H1 (cell line): ENCODE data around the gene KXD1. TPM values are rescaled to one million over a fixed set of nuclear protein-coding genes. Genes with fewer than 3 reads are reported as not detected.

Experiments
- CHD7 ChIP-seq: fragments of 300-600 bp; sonication (generic); IDR thresholded peaks from 2 replicates; pipeline ENCODE4 v1.7.1; 2012; ENCODE audit warnings: low read length, moderate library complexity, mild to moderate bottlenecking, inconsistent platforms; ENCODE audit not compliant: insufficient replicate concordance
- E2F6 ChIP-seq: IDR thresholded peaks from 2 replicates; pipeline ENCODE4 v1.6.1; 2012; ENCODE audit warnings: inconsistent platforms
- EZH2 ChIP-seq: fragments of 200-600 bp; sonication (generic); IDR thresholded peaks from 2 replicates; pipeline ENCODE4 v1.7.1; 2012; ENCODE audit warnings: low read depth, mild to moderate bottlenecking, moderate library complexity, low read length, inconsistent platforms; ENCODE audit not compliant: severe bottlenecking
- GABPA ChIP-seq: IDR thresholded peaks from 2 replicates; pipeline ENCODE4 v1.6.1; 2011; ENCODE audit warnings: mild to moderate bottlenecking, low read length, moderate library complexity, borderline replicate concordance; ENCODE audit not compliant: insufficient read depth
- KDM4A ChIP-seq: IDR thresholded peaks from one replicate; pipeline ENCODE4 v1.7.1; 2012; ENCODE audit warnings: low read depth, mild to moderate bottlenecking, moderate library complexity, low read length, inconsistent platforms; ENCODE audit not compliant: severe bottlenecking
- polyA plus RNA-seq, 7 experiments: library from polyadenylated mRNA; depleted of rRNA in 3 of 7; stranded (reverse) in 5 of 7; unstranded in 2 of 7; fragments of >200 nt in 5 of 7; fragments of 200-250 nt in 2 of 7; gene quantifications; 1 replicate in 5 of 7; 2 replicates in 1 of 7; 4 replicates in 1 of 7; pipeline versions ENCODE4 v1.2.1 to v1.2.3, GENCODE V29; 2011 to 2013; ENCODE audit warnings: missing spikeins in 2 of 7, mixed read lengths in 2 of 7
- total RNA-seq: library from RNA; stranded (reverse); fragmentation: NEBNext Ultra II Directional; extraction: Animal tissue kit (Norgen Biotek cat#: 25700); gene quantifications from 2 replicates; pipeline ENCODE4 v1.2.1, GENCODE V29; 2021

KXD1 gene
- total and polyA plus RNA-seq, 2 of the 8 experiments (the other 6 are each of a cell fraction or from before 2014, with no cell fraction given), result 115 to 267 TPM

- TF ChIP-seq GABPA (no peak), CHD7 (no peak), E2F6 (0 out of 2 replicates have a peak, but pooled peaks have one; percentile 10), KDM4A (peak; percentile 63), EZH2 (peak; percentile 83)
- TF ChIP-seq, all 59 proteins: peak for 10
These were observed 55.3 kb downstream of the KXD1 start, which contains the start of gene TMEM59L (continued) for GRCh38 chr19:18612772-18613588.
